Liver (tissue), 9 donors: ENCODE data around the gene GJB5. TPM values are rescaled to one million over a fixed set of nuclear protein-coding genes. Genes with fewer than 3 reads are reported as not detected.

Experiments used
- DNase-seq: peaks from one replicate; pipeline ENCODE4 v3.0.0-alpha.2; 2017; ENCODE audit warnings: low spot score
- H3K27ac ChIP-seq, 2 donors: one replicate each; pipeline ENCODE4 v1.7.0; 2013; ENCODE audit warnings: inconsistent platforms in 2 of 2, low read length in 2 of 2, control low read depth in 1 of 2, low read depth in 1 of 2, mild to moderate bottlenecking in 1 of 2
- H3K27me3 ChIP-seq, 4 donors: one replicate each; pipeline versions ENCODE4 v1.6.1 to v1.7.0; 2013; ENCODE audit warnings: low read length in 3 of 4, inconsistent platforms in 1 of 4, mild to moderate bottlenecking in 1 of 4, moderate library complexity in 1 of 4; ENCODE audit not compliant: control insufficient read depth in 4 of 4, insufficient read depth in 4 of 4
- H3K36me3 ChIP-seq, 4 donors: one replicate each; pipeline versions ENCODE4 v1.6.1 to v1.7.0; 2013; ENCODE audit warnings: low read length in 3 of 4, mild to moderate bottlenecking in 3 of 4, low read depth in 1 of 4, moderate library complexity in 1 of 4; ENCODE audit not compliant: control insufficient read depth in 4 of 4, insufficient read depth in 3 of 4
- H3K4me1 ChIP-seq, 4 donors: one replicate each; pipeline versions ENCODE4 v1.6.1 to v1.7.0; 2013; ENCODE audit warnings: low read length in 3 of 4, mild to moderate bottlenecking in 3 of 4, moderate library complexity in 1 of 4; ENCODE audit not compliant: control insufficient read depth in 4 of 4, insufficient read depth in 4 of 4
- H3K4me3 ChIP-seq, 3 donors: one replicate each; pipeline versions ENCODE4 v1.6.1 to v1.7.0; 2013; ENCODE audit warnings: low read length in 3 of 3, control low read depth in 1 of 3, low read depth in 1 of 3, mild to moderate bottlenecking in 1 of 3
- H3K9ac ChIP-seq, 2 donors: one replicate each; pipeline ENCODE4 v1.7.0; 2013; ENCODE audit warnings: low read length in 2 of 2, mild to moderate bottlenecking in 2 of 2, moderate library complexity in 2 of 2, control low read depth in 1 of 2, low read depth in 1 of 2
- H3K9me3 ChIP-seq, 4 donors: one replicate each; pipeline versions ENCODE4 v1.6.1 to v1.7.0; 2013; ENCODE audit warnings: low read length in 3 of 4; ENCODE audit not compliant: control insufficient read depth in 4 of 4
- EGR1 ChIP-seq, 2 donors: IDR thresholded peaks; 2 replicates each; pipeline ENCODE4 v1.6.1; 2016 to 2018; ENCODE audit warnings: antibody characterized with exemption in 2 of 2, low read depth in 2 of 2
- FOXA1 ChIP-seq: IDR thresholded peaks from 2 replicates; pipeline ENCODE4 v1.6.1; 2016; ENCODE audit warnings: antibody characterized with exemption
- GABPA ChIP-seq, 2 donors: IDR thresholded peaks in 1 of 2; conservative IDR thresholded peaks in 1 of 2; 2 replicates each; pipeline ENCODE4 v1.6.1; 2016; ENCODE audit warnings: antibody characterized with exemption in 2 of 2, mild to moderate bottlenecking in 1 of 2, moderate library complexity in 1 of 2
- HNF4A ChIP-seq, 2 donors: conservative IDR thresholded peaks; 2 replicates each; pipeline ENCODE4 v1.6.1; 2016; ENCODE audit warnings: antibody characterized with exemption in 2 of 2, mild to moderate bottlenecking in 2 of 2
- HNF4G ChIP-seq: IDR thresholded peaks from 2 replicates; pipeline ENCODE4 v1.6.1; 2016; ENCODE audit warnings: antibody characterized with exemption
- JUND ChIP-seq, 2 donors: IDR thresholded peaks; 2 replicates each; pipeline ENCODE4 v1.6.1; 2016; ENCODE audit warnings: antibody characterized with exemption in 2 of 2
- NR2F2 ChIP-seq: IDR thresholded peaks from 2 replicates; pipeline ENCODE4 v1.6.1; 2016; ENCODE audit warnings: antibody characterized with exemption
- RAD21 ChIP-seq, 2 donors: IDR thresholded peaks; 2 replicates each; pipeline ENCODE4 v1.6.1; 2016; ENCODE audit warnings: antibody characterized with exemption in 2 of 2, mild to moderate bottlenecking in 2 of 2
- RXRA ChIP-seq, 2 donors: IDR thresholded peaks; 2 replicates each; pipeline ENCODE4 v1.6.1; 2017 to 2018; ENCODE audit warnings: antibody characterized with exemption in 2 of 2, mild to moderate bottlenecking in 1 of 2
- SP1 ChIP-seq: IDR thresholded peaks from 2 replicates; pipeline ENCODE4 v1.6.1; 2018; ENCODE audit warnings: antibody characterized with exemption, mild to moderate bottlenecking
- TAF1 ChIP-seq: conservative IDR thresholded peaks from 2 replicates; pipeline ENCODE4 v1.6.1; 2016; ENCODE audit warnings: antibody characterized with exemption, mild to moderate bottlenecking
- YY1 ChIP-seq: IDR thresholded peaks from 2 replicates; pipeline ENCODE4 v1.6.1; 2016; ENCODE audit warnings: antibody characterized with exemption, mild to moderate bottlenecking
- WGBS: extraction: QIAGEN DNeasy Blood & Tissue Kit; methylation state at CpG from one replicate; pipeline ENCODE4 v1.1.7; 2013; 5-methylcytosine and 5-hydroxymethylcytosine counted together
- polyA plus RNA-seq, 2 donors: library from polyadenylated mRNA; stranded (reverse) in 1 of 2; unstranded in 1 of 2; fragments of 200-250 nt in 1 of 2; fragments of >200 nt in 1 of 2; fragmentation: Nextera tagmentation in 1 of 2; extraction: Ambion mirVana in 1 of 2; gene quantifications; one replicate each; pipeline versions ENCODE4 v1.2.1 to v1.2.3, GENCODE V29; 2013 to 2015
- total RNA-seq, 2 donors: library from RNA; depleted of rRNA; stranded (reverse); fragments of >200 nt; gene quantifications; one replicate each; pipeline ENCODE4 v1.2.3, GENCODE V29; 2014
- TF ChIP-seq, protein P1 (sequence below): fragments of 150-350 bp; IDR thresholded peaks from 2 replicates; pipeline ENCODE4 v1.5.1; 2017; ENCODE audit warnings: improper control_type of control experiment, low read depth, low read length; ENCODE audit not compliant: missing input control
- TF ChIP-seq, protein P2 (sequence below): IDR thresholded peaks from 2 replicates; pipeline ENCODE4 v1.6.1; 2016; ENCODE audit warnings: antibody characterized with exemption
- TF ChIP-seq, protein P3 (sequence below): IDR thresholded peaks from 2 replicates; pipeline ENCODE4 v1.6.1; 2016; ENCODE audit warnings: antibody characterized with exemption
- TF ChIP-seq, protein P4 (sequence below): IDR thresholded peaks from 2 replicates; pipeline ENCODE4 v1.6.1; 2016; ENCODE audit warnings: antibody characterized with exemption, mild to moderate bottlenecking
- TF ChIP-seq, protein P5 (sequence below): IDR thresholded peaks from 2 replicates; pipeline ENCODE4 v1.6.1; 2016; ENCODE audit warnings: antibody characterized with exemption
- donor health status: healthy.
- donor health status: healthy.
- donor health status: healthy.
- donor health status: healthy.
- donor health status: healthy.

The GJB5 gene
- total and polyA plus RNA-seq, 4 donors: not detected

DNA sequence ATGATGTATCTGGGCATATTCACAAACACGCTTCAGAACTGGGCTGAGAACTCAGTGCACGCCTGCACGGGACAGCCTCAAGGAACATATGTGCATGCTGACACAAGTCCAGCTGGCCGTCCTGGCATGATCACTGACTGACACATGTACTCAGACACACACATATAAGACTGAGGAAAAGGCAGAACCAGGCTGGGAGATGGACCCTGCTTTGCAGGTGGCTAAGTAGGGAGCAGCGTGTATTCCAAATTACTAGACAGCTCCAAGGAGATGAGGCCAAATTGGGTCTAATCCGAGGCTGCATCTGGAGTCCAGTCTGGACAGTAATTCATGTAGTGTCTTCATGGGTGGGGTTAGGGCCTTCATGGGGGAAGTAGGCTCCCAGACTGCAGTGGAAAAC is 41.4 kb upstream of the GJB5 start:
- no peaks in the 10 kb centered on the region for H3K27me3 ChIP-seq
- no peaks in the 10 kb centered on the region for H3K36me3 ChIP-seq
- no peaks in the 10 kb centered on the region for H3K9me3 ChIP-seq
- no peak for DNase-seq
- no peak overlapping the region for H3K27ac ChIP-seq
- WGBS: 90% methylated on average over 6 of the region's 6 CpGs
- no peak overlapping the region for H3K9ac ChIP-seq
- no peak for TF ChIP-seq GABPA (IDR thresholded peaks at IDR 0.05 in 1 of 2, conservative IDR thresholded peaks at IDR 0.05 in 1 of 2)
- TF ChIP-seq, protein P1, sequence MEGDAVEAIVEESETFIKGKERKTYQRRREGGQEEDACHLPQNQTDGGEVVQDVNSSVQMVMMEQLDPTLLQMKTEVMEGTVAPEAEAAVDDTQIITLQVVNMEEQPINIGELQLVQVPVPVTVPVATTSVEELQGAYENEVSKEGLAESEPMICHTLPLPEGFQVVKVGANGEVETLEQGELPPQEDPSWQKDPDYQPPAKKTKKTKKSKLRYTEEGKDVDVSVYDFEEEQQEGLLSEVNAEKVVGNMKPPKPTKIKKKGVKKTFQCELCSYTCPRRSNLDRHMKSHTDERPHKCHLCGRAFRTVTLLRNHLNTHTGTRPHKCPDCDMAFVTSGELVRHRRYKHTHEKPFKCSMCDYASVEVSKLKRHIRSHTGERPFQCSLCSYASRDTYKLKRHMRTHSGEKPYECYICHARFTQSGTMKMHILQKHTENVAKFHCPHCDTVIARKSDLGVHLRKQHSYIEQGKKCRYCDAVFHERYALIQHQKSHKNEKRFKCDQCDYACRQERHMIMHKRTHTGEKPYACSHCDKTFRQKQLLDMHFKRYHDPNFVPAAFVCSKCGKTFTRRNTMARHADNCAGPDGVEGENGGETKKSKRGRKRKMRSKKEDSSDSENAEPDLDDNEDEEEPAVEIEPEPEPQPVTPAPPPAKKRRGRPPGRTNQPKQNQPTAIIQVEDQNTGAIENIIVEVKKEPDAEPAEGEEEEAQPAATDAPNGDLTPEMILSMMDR: no peak
- no peak for TF ChIP-seq HNF4G
- TF ChIP-seq FOXA1: no peak
- TF ChIP-seq TAF1: no peak
- TF ChIP-seq YY1: no peak
- TF ChIP-seq, protein P2, sequence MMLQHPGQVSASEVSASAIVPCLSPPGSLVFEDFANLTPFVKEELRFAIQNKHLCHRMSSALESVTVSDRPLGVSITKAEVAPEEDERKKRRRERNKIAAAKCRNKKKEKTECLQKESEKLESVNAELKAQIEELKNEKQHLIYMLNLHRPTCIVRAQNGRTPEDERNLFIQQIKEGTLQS: no peak
- no peak for TF ChIP-seq RXRA (IDR thresholded peaks at IDR 0.05)
- TF ChIP-seq, protein P3, sequence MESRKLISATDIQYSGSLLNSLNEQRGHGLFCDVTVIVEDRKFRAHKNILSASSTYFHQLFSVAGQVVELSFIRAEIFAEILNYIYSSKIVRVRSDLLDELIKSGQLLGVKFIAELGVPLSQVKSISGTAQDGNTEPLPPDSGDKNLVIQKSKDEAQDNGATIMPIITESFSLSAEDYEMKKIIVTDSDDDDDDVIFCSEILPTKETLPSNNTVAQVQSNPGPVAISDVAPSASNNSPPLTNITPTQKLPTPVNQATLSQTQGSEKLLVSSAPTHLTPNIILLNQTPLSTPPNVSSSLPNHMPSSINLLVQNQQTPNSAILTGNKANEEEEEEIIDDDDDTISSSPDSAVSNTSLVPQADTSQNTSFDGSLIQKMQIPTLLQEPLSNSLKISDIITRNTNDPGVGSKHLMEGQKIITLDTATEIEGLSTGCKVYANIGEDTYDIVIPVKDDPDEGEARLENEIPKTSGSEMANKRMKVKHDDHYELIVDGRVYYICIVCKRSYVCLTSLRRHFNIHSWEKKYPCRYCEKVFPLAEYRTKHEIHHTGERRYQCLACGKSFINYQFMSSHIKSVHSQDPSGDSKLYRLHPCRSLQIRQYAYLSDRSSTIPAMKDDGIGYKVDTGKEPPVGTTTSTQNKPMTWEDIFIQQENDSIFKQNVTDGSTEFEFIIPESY: no peak
- TF ChIP-seq NR2F2: no peak
- TF ChIP-seq SP1: no peak
- TF ChIP-seq, protein P4, sequence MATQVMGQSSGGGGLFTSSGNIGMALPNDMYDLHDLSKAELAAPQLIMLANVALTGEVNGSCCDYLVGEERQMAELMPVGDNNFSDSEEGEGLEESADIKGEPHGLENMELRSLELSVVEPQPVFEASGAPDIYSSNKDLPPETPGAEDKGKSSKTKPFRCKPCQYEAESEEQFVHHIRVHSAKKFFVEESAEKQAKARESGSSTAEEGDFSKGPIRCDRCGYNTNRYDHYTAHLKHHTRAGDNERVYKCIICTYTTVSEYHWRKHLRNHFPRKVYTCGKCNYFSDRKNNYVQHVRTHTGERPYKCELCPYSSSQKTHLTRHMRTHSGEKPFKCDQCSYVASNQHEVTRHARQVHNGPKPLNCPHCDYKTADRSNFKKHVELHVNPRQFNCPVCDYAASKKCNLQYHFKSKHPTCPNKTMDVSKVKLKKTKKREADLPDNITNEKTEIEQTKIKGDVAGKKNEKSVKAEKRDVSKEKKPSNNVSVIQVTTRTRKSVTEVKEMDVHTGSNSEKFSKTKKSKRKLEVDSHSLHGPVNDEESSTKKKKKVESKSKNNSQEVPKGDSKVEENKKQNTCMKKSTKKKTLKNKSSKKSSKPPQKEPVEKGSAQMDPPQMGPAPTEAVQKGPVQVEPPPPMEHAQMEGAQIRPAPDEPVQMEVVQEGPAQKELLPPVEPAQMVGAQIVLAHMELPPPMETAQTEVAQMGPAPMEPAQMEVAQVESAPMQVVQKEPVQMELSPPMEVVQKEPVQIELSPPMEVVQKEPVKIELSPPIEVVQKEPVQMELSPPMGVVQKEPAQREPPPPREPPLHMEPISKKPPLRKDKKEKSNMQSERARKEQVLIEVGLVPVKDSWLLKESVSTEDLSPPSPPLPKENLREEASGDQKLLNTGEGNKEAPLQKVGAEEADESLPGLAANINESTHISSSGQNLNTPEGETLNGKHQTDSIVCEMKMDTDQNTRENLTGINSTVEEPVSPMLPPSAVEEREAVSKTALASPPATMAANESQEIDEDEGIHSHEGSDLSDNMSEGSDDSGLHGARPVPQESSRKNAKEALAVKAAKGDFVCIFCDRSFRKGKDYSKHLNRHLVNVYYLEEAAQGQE: no peak
- TF ChIP-seq JUND (IDR thresholded peaks at IDR 0.05): no peak
- TF ChIP-seq EGR1 (IDR thresholded peaks at IDR 0.05; ENCODE audit: low read depth in 2 of 2): no peak
- no peak for TF ChIP-seq HNF4A (conservative IDR thresholded peaks at IDR 0.05)
- TF ChIP-seq, protein P5, sequence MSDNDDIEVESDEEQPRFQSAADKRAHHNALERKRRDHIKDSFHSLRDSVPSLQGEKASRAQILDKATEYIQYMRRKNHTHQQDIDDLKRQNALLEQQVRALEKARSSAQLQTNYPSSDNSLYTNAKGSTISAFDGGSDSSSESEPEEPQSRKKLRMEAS: no peak
- no peak overlapping the region for H3K4me3 ChIP-seq
- no peaks in the 10 kb centered on the region for H3K4me1 ChIP-seq

DNA sequence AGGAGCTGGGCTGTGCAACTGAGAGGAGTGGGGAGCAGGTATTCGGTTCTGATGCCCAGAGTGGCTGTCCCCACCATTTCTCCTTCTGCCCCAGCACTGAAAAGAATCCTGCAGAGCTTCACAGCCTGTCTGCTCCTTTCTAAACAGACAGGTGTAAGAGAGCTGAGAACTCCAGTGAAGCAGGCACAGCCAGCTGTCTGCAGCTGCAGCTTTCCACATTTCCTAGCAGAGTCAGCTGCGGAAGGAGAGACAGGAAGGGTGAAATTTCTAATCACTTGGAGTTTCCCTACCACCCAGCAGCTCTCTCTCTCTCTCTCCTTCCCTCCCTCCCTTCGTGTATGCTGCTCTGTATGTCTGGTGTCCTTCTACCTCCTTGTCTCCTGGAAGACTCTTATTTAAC is 40.5 kb upstream of the GJB5 start:
- Histone ChIP-seq H3K9ac (no peak overlapping the region), H3K27me3 (no peaks in the 10 kb centered on the region), H3K4me3 (no peak overlapping the region), H3K4me1 (no peaks in the 10 kb centered on the region), H3K27ac (no peak overlapping the region), H3K36me3 (no peaks in the 10 kb centered on the region), H3K9me3 (no peaks in the 10 kb centered on the region)
- DNase-seq: no peak
- whole genome bisulfite sequencing: 45% methylated on average over 3 of the region's 3 CpGs
- TF ChIP-seq, protein P5: no peak
- TF ChIP-seq, protein P4: no peak
- no peak for TF ChIP-seq SP1
- no peak for TF ChIP-seq HNF4A (conservative IDR thresholded peaks at IDR 0.05)
- TF ChIP-seq GABPA (IDR thresholded peaks at IDR 0.05 in 1 of 2, conservative IDR thresholded peaks at IDR 0.05 in 1 of 2): no peak
- no peak for TF ChIP-seq RAD21 (IDR thresholded peaks at IDR 0.05)
- TF ChIP-seq, protein P3: no peak
- TF ChIP-seq HNF4G: no peak
- TF ChIP-seq FOXA1: no peak
- no peak for TF ChIP-seq RXRA (IDR thresholded peaks at IDR 0.05)
- TF ChIP-seq EGR1 (IDR thresholded peaks at IDR 0.05; ENCODE audit: low read depth in 2 of 2): no peak
- no peak for TF ChIP-seq NR2F2
- no peak for TF ChIP-seq TAF1
- TF ChIP-seq JUND (IDR thresholded peaks at IDR 0.05): no peak
